Activated naive CD8-positive, alpha-beta T cell treated with anti-CD3 and anti-CD28 coated beads for 36 hours (primary cell): Measurements from ENCODE around the gene GTF3C4. TPM values are rescaled to one million over a fixed set of nuclear protein-coding genes. Genes with fewer than 3 reads are reported as not detected.

Source experiments
- DNase-seq: peaks from one replicate; pipeline ENCODE4 v3.0.0; 2021
- H3K27ac Mint-ChIP-seq: one replicate; pipeline ENCODE4 v1.8.0; 2022; ENCODE audit warnings: mild to moderate bottlenecking, moderate library complexity, mixed read lengths
- H3K27me3 Mint-ChIP-seq: one replicate; pipeline ENCODE4 v1.8.0; 2022; ENCODE audit warnings: mild to moderate bottlenecking, mixed read lengths
- H3K36me3 Mint-ChIP-seq: one replicate; pipeline ENCODE4 v1.8.0; 2021; ENCODE audit warnings: mild to moderate bottlenecking, mixed read lengths
- H3K4me1 Mint-ChIP-seq: one replicate; pipeline ENCODE4 v1.8.0; 2021; ENCODE audit warnings: mixed read lengths
- H3K4me3 Mint-ChIP-seq: one replicate; pipeline ENCODE4 v1.8.0; 2022; ENCODE audit warnings: mild to moderate bottlenecking, moderate library complexity, mixed read lengths
- H3K9me3 Mint-ChIP-seq: one replicate; pipeline ENCODE4 v1.8.0; 2022; ENCODE audit warnings: mixed read lengths
- total RNA-seq, 2 experiments: library from RNA; stranded (reverse); gene quantifications; one replicate each; pipeline ENCODE4 v1.2.3, GENCODE V29; 2021

GTF3C4 gene
- total RNA-seq = 10 to 100 TPM; 21.8 to 23.4 TPM

- no peaks in the 10 kb centered on the region for H3K27me3 Mint-ChIP-seq
- DNase-seq = peak; percentile 87
- H3K27ac Mint-ChIP-seq = peak within 1 kb of the TSS; percentile 94
- peaks cover 32% of the 10 kb centered on the region for H3K36me3 Mint-ChIP-seq
- H3K4me3 Mint-ChIP-seq = peak within 1 kb of the TSS; percentile 93
- peaks cover 3% of the 10 kb centered on the region for H3K9me3 Mint-ChIP-seq
- H3K4me1 Mint-ChIP-seq = peaks cover 54% of the 10 kb centered on the region
Measured at GRCh38 chr9:132670457-132671391, at the start of gene GTF3C4. TSS of gene GTF3C4 (plus strand) at chr9:132670464. CDS start at chr9:132670599, 135 bp downstream.

- H3K4me3 Mint-ChIP-seq = no peak overlapping the region
- peaks cover 29% of the 10 kb centered on the region for H3K36me3 Mint-ChIP-seq
- no peaks in the 10 kb centered on the region for H3K4me1 Mint-ChIP-seq
- no peak for DNase-seq
- no peak overlapping the region for H3K27ac Mint-ChIP-seq
- H3K27me3 Mint-ChIP-seq = no peaks in the 10 kb centered on the region
- no peaks in the 10 kb centered on the region for H3K9me3 Mint-ChIP-seq
Measured at GRCh38 chr9:132622159-132622558, 48.1 kb upstream of the GTF3C4 start.

- no peaks in the 10 kb centered on the region for H3K27me3 Mint-ChIP-seq
- peaks cover 33% of the 10 kb centered on the region for H3K36me3 Mint-ChIP-seq
- no peak overlapping the region for H3K27ac Mint-ChIP-seq
- no peak overlapping the region for H3K4me3 Mint-ChIP-seq
- no peaks in the 10 kb centered on the region for H3K4me1 Mint-ChIP-seq
- DNase-seq = no peak
- H3K9me3 Mint-ChIP-seq = no peaks in the 10 kb centered on the region
Measured at GRCh38 chr9:132626285-132626684, 44.0 kb upstream of the GTF3C4 start.

- Mint-ChIP-seq H3K27me3 (no peaks in the 10 kb centered on the region), H3K9me3 (no peaks in the 10 kb centered on the region), H3K36me3 (peaks cover 34% of the 10 kb centered on the region), H3K27ac (no peak overlapping the region), H3K4me3 (no peak overlapping the region), H3K4me1 (no peaks in the 10 kb centered on the region)
- no peak for DNase-seq
Measured at GRCh38 chr9:132627106-132627505, 43.2 kb upstream of the GTF3C4 start.

- no peak overlapping the region for H3K4me3 Mint-ChIP-seq
- H3K36me3 Mint-ChIP-seq = peaks cover 34% of the 10 kb centered on the region
Measured at GRCh38 chr9:132627594-132627993, 42.7 kb upstream of the GTF3C4 start.

GRCh38 chr9:132628746-132629145 lies 41.5 kb upstream of the GTF3C4 start:
- Mint-ChIP-seq H3K4me1 (no peaks in the 10 kb centered on the region), H3K9me3 (no peaks in the 10 kb centered on the region), H3K27ac (no peak overlapping the region)

More at GRCh38 chr9:132627594-132627993, 42.7 kb upstream of the GTF3C4 start:
- no peaks in the 10 kb centered on the region for H3K27me3 Mint-ChIP-seq
- H3K4me1 Mint-ChIP-seq = no peaks in the 10 kb centered on the region
- DNase-seq = no peak
- no peak overlapping the region for H3K27ac Mint-ChIP-seq
- no peaks in the 10 kb centered on the region for H3K9me3 Mint-ChIP-seq

DNA sequence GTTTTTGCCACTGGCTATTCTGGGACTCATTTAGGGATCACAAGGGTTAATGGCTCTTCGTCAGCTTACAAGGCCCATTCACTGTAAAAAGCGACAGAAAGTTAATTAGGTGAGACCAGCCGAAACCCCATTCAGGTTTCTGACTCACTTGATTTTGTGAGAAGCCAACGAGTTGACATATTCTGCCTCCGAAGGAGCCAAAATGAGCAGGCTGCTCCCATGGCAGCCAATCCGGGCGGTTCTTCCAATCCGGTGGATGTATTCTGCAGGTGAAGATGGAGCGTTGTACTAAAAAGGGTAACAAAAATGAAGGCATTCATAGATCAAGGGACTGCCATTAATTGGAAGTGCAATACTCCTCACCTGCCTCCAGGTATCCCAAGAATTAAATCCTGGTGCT lies 40.1 kb upstream of the GTF3C4 start:
- DNase-seq = no peak
- Mint-ChIP-seq H3K4me1 (no peaks in the 10 kb centered on the region), H3K36me3 (peaks cover 26% of the 10 kb centered on the region), H3K4me3 (no peak overlapping the region), H3K27ac (no peak overlapping the region), H3K9me3 (no peaks in the 10 kb centered on the region), H3K27me3 (no peaks in the 10 kb centered on the region)

More at GRCh38 chr9:132628746-132629145, 41.5 kb upstream of the GTF3C4 start:
- Mint-ChIP-seq H3K36me3 (peaks cover 32% of the 10 kb centered on the region), H3K4me3 (no peak overlapping the region), H3K27me3 (no peaks in the 10 kb centered on the region)
- no peak for DNase-seq

- Mint-ChIP-seq H3K9me3 (no peaks in the 10 kb centered on the region), H3K27me3 (no peaks in the 10 kb centered on the region), H3K36me3 (peaks cover 20% of the 10 kb centered on the region), H3K4me3 (no peak overlapping the region), H3K27ac (no peak overlapping the region), H3K4me1 (no peaks in the 10 kb centered on the region)
- DNase-seq = no peak
Measured at GRCh38 chr9:132630811-132631210, 39.5 kb upstream of the GTF3C4 start.

DNA sequence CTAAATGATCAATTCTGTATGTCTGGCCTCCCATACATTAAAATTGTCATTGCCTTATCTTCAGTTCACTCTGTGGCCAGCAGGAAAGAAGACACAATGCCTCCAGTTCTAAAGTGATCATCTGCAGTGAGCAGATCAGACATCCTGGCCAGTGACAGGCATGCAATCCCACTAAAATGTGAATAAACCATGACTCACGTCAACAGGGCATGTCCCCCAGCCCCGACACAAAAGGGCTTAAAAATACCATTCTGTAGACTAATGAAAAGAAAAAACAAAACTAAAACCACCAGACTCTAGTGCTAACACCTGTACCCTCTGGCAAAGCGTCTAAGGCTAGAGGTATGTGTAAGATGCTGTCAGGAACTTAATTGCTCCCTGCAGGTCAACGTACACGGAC lies 39.0 kb upstream of the GTF3C4 start:
- H3K4me1 Mint-ChIP-seq = no peaks in the 10 kb centered on the region
- H3K36me3 Mint-ChIP-seq = peaks cover 20% of the 10 kb centered on the region
- DNase-seq = no peak
- H3K4me3 Mint-ChIP-seq = no peak overlapping the region
- no peaks in the 10 kb centered on the region for H3K27me3 Mint-ChIP-seq
- no peak overlapping the region for H3K27ac Mint-ChIP-seq
- H3K9me3 Mint-ChIP-seq = no peaks in the 10 kb centered on the region

DNA sequence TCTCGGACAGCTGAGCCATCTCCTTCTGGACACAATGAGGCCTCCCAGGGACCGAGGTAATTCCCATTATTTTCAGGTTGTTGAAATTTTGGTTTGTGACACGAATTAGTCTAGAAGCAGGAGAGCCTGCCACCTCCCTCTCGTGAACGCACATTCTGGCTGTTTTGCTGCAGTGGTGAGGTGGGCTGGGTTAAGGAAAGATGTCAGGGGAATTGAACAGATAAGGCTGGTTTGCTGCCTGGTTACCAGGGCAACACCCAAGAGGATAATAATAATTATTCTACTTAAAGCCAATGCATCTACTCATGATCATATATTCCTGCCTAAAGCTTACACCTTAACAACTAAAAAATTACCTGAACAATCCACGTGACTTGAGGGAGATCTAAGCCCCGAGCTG lies 38.6 kb upstream of the GTF3C4 start:
- Mint-ChIP-seq H3K4me1 (no peaks in the 10 kb centered on the region), H3K36me3 (peaks cover 20% of the 10 kb centered on the region), H3K4me3 (no peak overlapping the region), H3K9me3 (no peaks in the 10 kb centered on the region), H3K27me3 (no peaks in the 10 kb centered on the region), H3K27ac (no peak overlapping the region)
- DNase-seq = no peak

GRCh38 chr9:132632413-132633129 lies 37.7 kb upstream of the GTF3C4 start:
- Mint-ChIP-seq H3K27me3 (no peaks in the 10 kb centered on the region), H3K4me1 (no peaks in the 10 kb centered on the region), H3K27ac (no peak overlapping the region), H3K36me3 (peaks cover 23% of the 10 kb centered on the region), H3K9me3 (no peaks in the 10 kb centered on the region), H3K4me3 (no peak overlapping the region)
- no peak for DNase-seq

GRCh38 chr9:132634327-132634726 lies 35.9 kb upstream of the GTF3C4 start:
- Mint-ChIP-seq H3K4me3 (no peak overlapping the region), H3K27me3 (no peaks in the 10 kb centered on the region), H3K27ac (no peak overlapping the region), H3K4me1 (no peaks in the 10 kb centered on the region), H3K36me3 (peaks cover 20% of the 10 kb centered on the region), H3K9me3 (no peaks in the 10 kb centered on the region)
- no peak for DNase-seq

GRCh38 chr9:132637351-132637750 lies 32.9 kb upstream of the GTF3C4 start:
- H3K4me1 Mint-ChIP-seq = no peaks in the 10 kb centered on the region
- H3K27me3 Mint-ChIP-seq = no peaks in the 10 kb centered on the region
- H3K27ac Mint-ChIP-seq = no peak overlapping the region
- H3K4me3 Mint-ChIP-seq = no peak overlapping the region
- no peak for DNase-seq
- no peaks in the 10 kb centered on the region for H3K9me3 Mint-ChIP-seq
- H3K36me3 Mint-ChIP-seq = peaks cover 15% of the 10 kb centered on the region

DNA sequence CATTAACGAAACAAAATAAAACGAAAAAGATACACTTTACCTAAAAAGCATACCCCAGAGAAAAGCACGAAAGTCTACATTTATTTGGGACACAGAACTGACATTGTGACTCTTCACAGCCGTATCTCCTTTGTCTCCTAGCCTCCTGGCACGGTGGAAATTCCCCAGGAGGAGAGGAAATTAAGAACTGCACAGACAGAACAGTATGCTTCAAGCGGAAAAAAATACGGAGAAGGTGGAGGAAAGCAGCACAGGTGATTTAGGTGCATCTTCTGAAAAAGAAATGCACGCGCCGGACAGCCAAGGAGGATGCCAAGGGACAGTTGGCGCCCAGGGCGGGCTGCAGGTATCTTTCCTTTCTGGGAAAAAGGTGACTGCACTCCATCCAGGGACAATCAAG lies 32.5 kb upstream of the GTF3C4 start:
- no peak for DNase-seq
- Mint-ChIP-seq H3K9me3 (no peaks in the 10 kb centered on the region), H3K4me3 (no peak overlapping the region), H3K27me3 (no peaks in the 10 kb centered on the region), H3K27ac (no peak overlapping the region), H3K4me1 (no peaks in the 10 kb centered on the region), H3K36me3 (peaks cover 15% of the 10 kb centered on the region)

DNA sequence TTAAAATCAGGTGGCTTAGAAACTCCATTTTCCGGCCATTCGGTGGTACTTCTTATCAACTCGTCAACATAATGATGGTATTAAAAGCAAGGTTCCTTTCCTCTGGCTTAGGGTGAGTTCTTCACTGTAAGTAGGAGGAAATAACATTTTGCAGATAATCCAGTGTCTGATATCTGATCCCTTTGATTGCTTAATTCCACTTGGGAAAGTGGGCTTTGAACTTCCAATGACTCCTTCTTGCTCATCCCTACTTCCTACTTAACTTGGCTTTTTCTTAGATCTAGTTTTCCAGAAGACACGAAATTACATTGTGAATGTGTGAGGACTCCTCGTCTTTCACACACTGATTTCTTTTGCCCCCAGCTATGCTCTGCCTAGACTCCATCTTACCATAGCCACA lies 32.0 kb upstream of the GTF3C4 start:
- no peaks in the 10 kb centered on the region for H3K9me3 Mint-ChIP-seq
- H3K4me1 Mint-ChIP-seq = no peaks in the 10 kb centered on the region
- H3K4me3 Mint-ChIP-seq = no peak overlapping the region
- H3K27ac Mint-ChIP-seq = no peak overlapping the region
- no peaks in the 10 kb centered on the region for H3K27me3 Mint-ChIP-seq
- DNase-seq = no peak
- H3K36me3 Mint-ChIP-seq = peaks cover 15% of the 10 kb centered on the region
